SU-DHL-6 (cell line): ENCODE data around the gene IGSF1.

Experiments
- CTCF ChIP-seq: fragments of 200-600 bp; sonication (generic); IDR thresholded peaks from one replicate; pipeline ENCODE4 v1.5.1; 2017; ENCODE audit warnings: antibody characterized with exemption, mild to moderate bottlenecking, low read length, moderate library complexity; ENCODE audit not compliant: insufficient read depth, poor library complexity, severe bottlenecking
- EZH2phosphoT487 ChIP-seq: fragments of 200-600 bp; sonication (generic), shearing (Covaris generic); conservative IDR thresholded peaks from 2 replicates; pipeline ENCODE4 v1.6.1; 2018; ENCODE audit warnings: mild to moderate bottlenecking, antibody characterized with exemption, low read length, moderate library complexity, mixed read lengths

DNA sequence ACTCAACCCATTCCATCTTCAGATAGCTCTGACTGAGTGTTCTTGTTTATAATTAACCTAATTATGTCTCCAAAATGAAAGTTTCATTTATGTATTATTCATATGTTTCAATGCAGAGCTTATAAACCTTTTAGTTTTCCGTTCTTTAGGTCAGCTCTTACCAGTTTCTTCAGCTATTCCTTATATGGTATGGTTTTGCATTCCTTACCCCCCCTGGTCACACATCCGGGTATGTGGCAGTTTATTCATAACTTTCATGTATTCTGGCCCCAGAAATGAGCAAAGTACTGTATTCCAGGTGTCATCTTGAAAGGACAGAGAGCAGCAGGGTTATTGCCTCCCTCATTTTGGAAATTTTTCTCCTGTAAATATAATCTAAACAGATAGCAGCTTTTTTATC lies 16.8 kb upstream of the IGSF1 start:
- TF ChIP-seq CTCF: no peak
- TF ChIP-seq EZH2phosphoT487: no peak
